PC-3 (cell line): ENCODE data around the gene CAMTA1. TPM values are rescaled to one million over a fixed set of nuclear protein-coding genes. Genes with fewer than 3 reads are reported as not detected.

Experiments
- ATAC-seq: fragments of 200-7000 bp; cut with Tn5 transposase; 2 replicates; pipeline ENCODE4 v1.9.1; 2020; ENCODE audit warnings: mild to moderate bottlenecking, moderate library complexity
- BruUV-seq: library from RNA; stranded (reverse); fragments of 400-500 nt; replicated peaks from 2 replicates; lab custom pipeline; 2021; lab: Mats Ljungman, UMichigan
- CTCF ChIA-PET: fragments of 300-600 bp; sonication (Branson Sonifier 250); formaldehyde crosslinking; loops from one replicate; lab custom pipeline; 2022; ENCODE audit warnings: antibody characterized with exemption; lab: Charles Lee
- POLR2A ChIA-PET: fragments of 300-600 bp; sonication (Branson Sonifier 250); formaldehyde crosslinking; loops from one replicate; lab custom pipeline; 2022; ENCODE audit warnings: antibody characterized with exemption; ENCODE audit not compliant: unreplicated experiment; lab: Charles Lee
- DNase-seq: peaks from one replicate; pipeline ENCODE4 v3.0.0-alpha.2; 2015
- H2AFZ ChIP-seq: fragments of 300-600 bp; sonication (generic); 2 replicates; pipeline ENCODE4 v1.6.0; 2016; ENCODE audit warnings: antibody characterized with exemption, low read length
- H3F3A ChIP-seq: fragments of 300-600 bp; sonication (generic); one replicate; pipeline ENCODE4 v1.6.0; 2017; ENCODE audit warnings: antibody characterized with exemption, low read length, control low read depth, mild to moderate bottlenecking; ENCODE audit not compliant: unreplicated experiment
- H3K27ac ChIP-seq: fragments of 300-600 bp; sonication (generic); 2 replicates; pipeline ENCODE4 v1.5.1; 2016; ENCODE audit warnings: mild to moderate bottlenecking, low read length
- H3K27me3 ChIP-seq: fragments of 300-600 bp; sonication (generic); 2 replicates; pipeline ENCODE4 v1.6.1; 2016; ENCODE audit warnings: low read length, mixed read lengths
- H3K36me3 ChIP-seq: fragments of 300-600 bp; sonication (generic); 2 replicates; pipeline ENCODE4 v1.6.1; 2016; ENCODE audit warnings: low read depth, mixed run types, low read length, mixed read lengths
- H3K4me1 ChIP-seq: fragments of 300-600 bp; sonication (generic); 2 replicates; pipeline ENCODE4 v1.5.1; 2016; ENCODE audit warnings: low read length; ENCODE audit not compliant: insufficient read depth
- H3K4me2 ChIP-seq: fragments of 300-600 bp; sonication (generic); 2 replicates; pipeline ENCODE4 v1.6.0; 2016; ENCODE audit warnings: low read length
- H3K4me3 ChIP-seq: fragments of 300-600 bp; sonication (generic); 2 replicates; pipeline ENCODE4 v1.5.1; 2016; ENCODE audit warnings: mild to moderate bottlenecking, low read length, mixed read lengths
- H3K79me2 ChIP-seq: fragments of 300-600 bp; sonication (generic); 2 replicates; pipeline ENCODE4 v1.6.1; 2017; ENCODE audit warnings: low read length, mixed read lengths
- H3K9ac ChIP-seq: fragments of 300-600 bp; sonication (generic); 2 replicates; pipeline ENCODE4 v1.6.0; 2016; ENCODE audit warnings: mild to moderate bottlenecking, low read length
- H3K9me2 ChIP-seq: fragments of 300-600 bp; sonication (generic); replicated peaks from 2 replicates; pipeline ENCODE4 v1.6.1; 2016; ENCODE audit warnings: mixed run types, low read length, mixed read lengths
- H3K9me3 ChIP-seq: fragments of 300-600 bp; sonication (generic); 2 replicates; pipeline ENCODE4 v1.6.1; 2016; ENCODE audit warnings: low read length, mixed read lengths
- H4K20me1 ChIP-seq: fragments of 300-600 bp; sonication (generic); 2 replicates; pipeline ENCODE4 v1.6.1; 2016; ENCODE audit warnings: low read length, mixed read lengths
- EZH2 ChIP-seq: fragments of 300-600 bp; sonication (generic); IDR thresholded peaks from one replicate; pipeline ENCODE4 v1.6.1; 2017; ENCODE audit warnings: antibody characterized with exemption, mild to moderate bottlenecking, low read length; ENCODE audit not compliant: unreplicated experiment
- EZH2phosphoT487 ChIP-seq: fragments of 300-600 bp; sonication (generic); IDR thresholded peaks from 2 replicates; pipeline ENCODE4 v1.6.1; 2018; ENCODE audit warnings: mild to moderate bottlenecking, antibody characterized with exemption, low read length, borderline replicate concordance
- intact Hi-C: fragments of 100-400 bp; cut with micrococcal nuclease; formaldehyde crosslinking; loops from 2 replicates; pipeline ENCODE4 v1.9.0; 2023
- total RNA-seq: library from RNA; depleted of rRNA; stranded (reverse); fragments of >200 nt; gene quantifications from 2 replicates; pipeline ENCODE4 v1.2.3, GENCODE V29; 2014
- TF ChIP-seq, protein P1 (sequence below): fragments of 300-600 bp; sonication (generic); conservative IDR thresholded peaks from 2 replicates; pipeline ENCODE4 v1.5.1; 2017; ENCODE audit warnings: antibody characterized with exemption, low read depth, mild to moderate bottlenecking, low read length

CAMTA1 gene
- total RNA-seq, 1 experiment from 2014 or later, result 40.8 TPM

DNA sequence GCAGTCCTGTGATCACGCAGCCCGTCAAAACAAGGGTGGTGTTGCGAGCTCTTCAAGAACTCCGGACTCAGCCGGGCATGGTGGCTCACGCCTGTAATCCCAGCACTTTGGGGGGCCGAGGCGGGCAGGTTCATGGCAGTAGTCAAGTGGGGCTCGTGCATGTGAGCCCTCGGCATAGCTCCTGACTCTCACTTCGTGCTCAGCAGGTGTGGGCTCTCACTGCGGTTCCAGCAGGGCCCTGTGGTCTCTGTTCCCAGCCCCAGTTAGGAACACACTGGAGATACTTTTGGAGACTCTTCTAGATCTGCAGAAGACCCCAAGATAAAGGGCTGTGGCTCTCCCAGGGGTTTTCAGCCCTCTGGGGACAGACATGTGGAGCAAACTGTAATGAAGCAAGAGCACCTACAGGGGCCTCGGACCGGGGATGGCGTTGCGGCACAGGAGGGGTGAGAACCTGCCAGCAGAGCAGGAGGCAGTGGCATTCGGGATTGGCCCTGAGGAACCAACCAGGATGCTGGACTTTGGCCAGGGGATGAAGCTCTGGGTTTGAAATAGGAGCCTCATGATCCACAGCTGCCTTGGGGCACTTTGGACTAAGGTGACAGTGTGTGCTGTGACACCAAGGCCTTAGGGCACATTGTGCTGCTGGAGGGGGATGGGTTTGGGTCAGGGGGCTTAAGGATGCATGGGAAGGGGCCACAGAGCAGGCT lies 443.2 kb downstream of the CAMTA1 start:
- 0 out of 2 replicates have a peak, but pooled peaks cover 4% of the 10 kb centered on the region for H3K27me3 ChIP-seq
- ChIA-PET CTCF (no interaction called here), POLR2A (no interaction called here)
- DNase-seq, result no peak
- H3K4me2 ChIP-seq, result no peak overlapping the region
- no peaks in the 10 kb centered on the region for H3K9me2 ChIP-seq
- TF ChIP-seq, protein P1, sequence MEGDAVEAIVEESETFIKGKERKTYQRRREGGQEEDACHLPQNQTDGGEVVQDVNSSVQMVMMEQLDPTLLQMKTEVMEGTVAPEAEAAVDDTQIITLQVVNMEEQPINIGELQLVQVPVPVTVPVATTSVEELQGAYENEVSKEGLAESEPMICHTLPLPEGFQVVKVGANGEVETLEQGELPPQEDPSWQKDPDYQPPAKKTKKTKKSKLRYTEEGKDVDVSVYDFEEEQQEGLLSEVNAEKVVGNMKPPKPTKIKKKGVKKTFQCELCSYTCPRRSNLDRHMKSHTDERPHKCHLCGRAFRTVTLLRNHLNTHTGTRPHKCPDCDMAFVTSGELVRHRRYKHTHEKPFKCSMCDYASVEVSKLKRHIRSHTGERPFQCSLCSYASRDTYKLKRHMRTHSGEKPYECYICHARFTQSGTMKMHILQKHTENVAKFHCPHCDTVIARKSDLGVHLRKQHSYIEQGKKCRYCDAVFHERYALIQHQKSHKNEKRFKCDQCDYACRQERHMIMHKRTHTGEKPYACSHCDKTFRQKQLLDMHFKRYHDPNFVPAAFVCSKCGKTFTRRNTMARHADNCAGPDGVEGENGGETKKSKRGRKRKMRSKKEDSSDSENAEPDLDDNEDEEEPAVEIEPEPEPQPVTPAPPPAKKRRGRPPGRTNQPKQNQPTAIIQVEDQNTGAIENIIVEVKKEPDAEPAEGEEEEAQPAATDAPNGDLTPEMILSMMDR, result no peak
- TF ChIP-seq EZH2phosphoT487 (no peak), EZH2 (no peak)
- no peak overlapping the region for H3K4me3 ChIP-seq
- no TSS peak for BruUV-seq
- intact Hi-C loops, result loop anchor here (10.0 kb wide), 1 partner anchor 176 kb away; no protein-coding TSS in a partner anchor
- H3F3A ChIP-seq, result no peaks in the 10 kb centered on the region
- H3K27ac ChIP-seq, result no peak overlapping the region
- H2AFZ ChIP-seq, result no peak overlapping the region
- peaks cover 10% of the 10 kb centered on the region for H3K4me1 ChIP-seq
- H3K9me3 ChIP-seq, result no peaks in the 10 kb centered on the region
- H3K36me3 ChIP-seq, result no peaks in the 10 kb centered on the region
- H3K9ac ChIP-seq, result no peak overlapping the region
- H3K79me2 ChIP-seq, result no peaks in the 10 kb centered on the region
- no peaks in the 10 kb centered on the region for H4K20me1 ChIP-seq
- no peak for ATAC-seq

DNA sequence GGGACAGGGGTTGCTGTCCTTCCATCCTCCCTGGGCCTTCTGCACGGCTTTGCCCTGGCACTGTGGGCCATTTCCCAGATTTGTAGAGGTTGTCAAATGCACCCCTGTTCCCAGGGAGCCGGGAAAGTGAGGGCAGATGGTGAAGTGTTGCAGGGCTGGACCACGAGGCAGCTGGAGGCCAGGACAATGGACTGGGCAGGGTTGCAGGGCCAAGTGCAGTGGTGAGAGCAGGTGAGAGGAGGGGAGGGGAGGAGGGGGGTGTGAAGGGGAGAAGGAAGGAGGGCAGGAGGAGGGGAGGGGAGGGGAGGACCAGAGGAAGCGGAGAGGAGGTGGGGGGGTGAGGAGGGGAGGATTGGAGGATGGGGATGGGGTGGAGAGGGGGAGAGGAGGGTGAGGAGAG lies 443.9 kb downstream of the CAMTA1 start:
- Histone ChIP-seq H3K4me2 (no peak overlapping the region), H3K9me2 (no peaks in the 10 kb centered on the region), H2AFZ (no peak overlapping the region), H3K4me3 (no peak overlapping the region), H3K27me3 (peaks cover 5% of the 10 kb centered on the region; the same call in 1 of the 2 replicates), H3K9me3 (no peaks in the 10 kb centered on the region), H3F3A (no peaks in the 10 kb centered on the region), H3K36me3 (no peaks in the 10 kb centered on the region), H3K27ac (no peak overlapping the region), H3K9ac (no peak overlapping the region), H3K79me2 (no peaks in the 10 kb centered on the region), H3K4me1 (peaks cover 4% of the 10 kb centered on the region), H4K20me1 (no peaks in the 10 kb centered on the region)
- no peak for TF ChIP-seq EZH2phosphoT487
- TF ChIP-seq, protein P1, result no peak
- ATAC-seq, result no peak
- ChIA-PET POLR2A (no interaction called here), CTCF (no interaction called here)
- no peak for DNase-seq
- no TSS peak for BruUV-seq
- intact Hi-C loops, result loop anchor here (10.0 kb wide), 1 partner anchor 176 kb away; no protein-coding TSS in a partner anchor
